HG02610 (cell line): ENCODE measurements around the gene GJA9.
"Not testable (repeated sequence)": the region's sequence is repeated elsewhere in the genome, so short reads cannot be mapped to it uniquely, and the experiment has no call there.

Experiments used
- ATAC-seq: cut with Tn5 transposase; IDR thresholded peaks from one replicate; pipeline ENCODE4 v1.9.1; 2021; ENCODE audit warnings: mild to moderate bottlenecking, moderate library complexity; ENCODE audit not compliant: unreplicated experiment

GJA9 gene

DNA sequence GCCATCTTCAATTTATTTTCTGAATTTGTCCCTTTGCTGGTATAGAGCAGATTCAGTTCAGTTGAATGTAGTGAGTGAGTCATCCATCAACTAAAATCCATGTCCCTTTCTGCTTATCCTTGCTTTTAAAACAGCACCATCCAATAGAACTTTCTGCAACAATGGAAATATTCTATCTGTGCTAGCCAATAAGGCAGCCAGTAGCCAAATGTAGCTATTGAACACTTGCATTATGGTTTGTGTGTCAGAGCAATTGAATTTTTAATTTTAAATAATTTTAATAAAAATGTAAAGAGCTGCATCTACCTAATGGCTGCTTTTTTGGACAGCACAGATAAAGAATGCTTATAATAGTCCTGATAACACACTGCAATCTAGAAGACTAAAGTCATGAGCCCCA is at the start of gene GJA9:
TSS of gene GJA9 (minus strand) at position 101 of the 400 bp plus-strand sequence. CDS start 5,489 bp downstream, outside the sequence.
- no peak for ATAC-seq

DNA sequence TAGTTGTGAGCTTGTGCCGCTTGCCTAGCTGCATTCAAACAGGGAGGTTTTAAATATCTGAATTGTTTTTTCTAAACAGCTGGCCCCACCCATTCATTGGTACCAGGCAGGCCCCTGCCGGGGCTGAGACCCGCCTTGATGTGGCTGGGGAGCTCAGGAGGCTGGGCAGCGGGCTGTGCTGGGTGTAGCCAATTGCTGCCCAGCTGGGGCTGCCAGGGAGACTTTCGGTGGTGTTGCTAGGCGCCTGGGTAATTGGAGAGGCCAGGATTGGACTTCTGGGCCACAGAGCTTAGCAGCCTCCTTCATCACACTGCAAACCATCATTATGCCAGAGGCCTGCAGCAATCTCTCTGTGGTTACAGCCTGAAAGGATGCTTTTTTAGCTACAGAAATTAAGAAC is 48.1 kb upstream of the GJA9 start:
- ATAC-seq, result no peak

DNA sequence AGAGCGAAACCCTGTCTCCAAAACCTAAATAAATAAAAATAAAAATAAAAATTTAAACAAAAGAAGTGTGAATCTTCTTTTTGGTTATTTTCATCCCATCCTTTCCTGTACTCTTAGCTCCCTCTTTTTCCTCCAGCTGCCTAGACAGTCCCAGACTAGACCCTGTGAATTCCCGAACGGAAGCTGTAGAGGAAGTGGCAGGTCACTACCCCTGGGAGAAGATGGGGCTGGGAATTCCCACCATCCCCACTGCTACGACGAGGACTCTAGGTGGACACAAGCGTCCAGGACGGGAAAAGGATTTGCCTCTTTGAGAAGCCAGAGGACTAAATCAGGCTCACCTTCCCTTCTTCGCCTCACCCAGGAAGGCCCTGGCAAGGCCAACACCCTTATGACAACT is 47.7 kb upstream of the GJA9 start:
- no peak for ATAC-seq

GRCh38 chr1:38926091-38926490 is 44.7 kb upstream of the GJA9 start:
- no peak for ATAC-seq

DNA sequence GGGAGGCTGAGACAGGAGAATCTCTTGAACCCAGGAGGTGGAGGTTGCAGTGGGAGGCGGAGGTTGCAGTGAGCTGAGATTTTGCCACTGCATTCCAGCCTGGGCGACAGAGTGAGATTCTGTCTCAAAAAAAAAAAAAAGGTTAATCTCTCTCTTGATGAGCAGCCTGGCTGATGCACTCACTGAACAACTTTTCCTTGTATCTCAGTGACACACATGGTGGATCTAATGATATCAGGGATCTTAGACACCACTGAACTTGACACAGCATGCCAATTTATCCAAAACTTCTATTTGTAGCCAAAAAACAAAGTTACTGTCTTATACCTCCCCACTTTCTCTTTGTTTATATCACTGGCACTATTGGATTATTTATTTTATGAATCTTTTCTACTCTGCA is 44.0 kb upstream of the GJA9 start:
- no peak for ATAC-seq

- no peak for ATAC-seq
Measured at GRCh38 chr1:38923607-38924006, 42.2 kb upstream of the GJA9 start.

- ATAC-seq, result no peak
Measured at GRCh38 chr1:38919130-38919529, 37.7 kb upstream of the GJA9 start.

- no peak for ATAC-seq
Measured at GRCh38 chr1:38918568-38918967, 37.2 kb upstream of the GJA9 start.

DNA sequence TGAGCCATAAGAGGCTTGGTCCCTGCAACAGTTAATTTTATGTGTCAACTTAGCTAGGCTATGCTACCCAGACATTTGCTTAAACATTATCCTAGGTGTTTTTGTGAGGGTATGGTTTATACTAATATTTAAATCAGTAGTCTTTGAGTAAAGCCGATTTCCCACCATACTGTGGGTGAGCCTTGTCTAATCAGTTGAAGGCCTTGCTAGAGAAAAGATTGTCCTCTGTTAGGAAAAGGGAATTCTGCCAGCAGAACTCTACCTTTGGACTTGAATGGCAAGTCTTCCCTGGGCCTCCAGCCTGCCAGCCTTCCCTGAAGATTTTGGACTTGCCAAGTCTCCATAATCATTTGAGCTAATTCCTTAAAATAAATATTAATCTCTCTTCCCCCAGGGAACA is 36.4 kb upstream of the GJA9 start:
- ATAC-seq, result no peak

DNA sequence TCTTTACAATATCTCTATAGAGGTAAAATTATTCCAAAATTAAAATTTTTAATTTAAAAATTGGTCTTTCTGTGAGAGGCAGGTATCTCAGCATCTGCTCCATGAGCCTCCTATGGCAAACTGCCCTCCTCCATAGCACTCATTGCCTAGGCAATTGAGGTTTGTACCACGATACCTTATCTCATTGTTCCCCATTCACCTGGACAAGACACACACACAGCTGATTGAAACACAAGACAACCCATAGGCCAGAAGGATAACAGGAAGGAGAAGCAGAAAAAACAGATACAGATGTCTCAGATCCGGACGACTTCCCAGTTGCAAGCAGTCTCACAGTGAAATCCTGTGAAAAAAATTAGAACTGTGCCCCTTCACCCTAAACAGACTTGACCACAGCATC is 36.0 kb upstream of the GJA9 start:
- no peak for ATAC-seq

- ATAC-seq, result no peak
Measured at GRCh38 chr1:38915352-38915948, 34.1 kb upstream of the GJA9 start.

DNA sequence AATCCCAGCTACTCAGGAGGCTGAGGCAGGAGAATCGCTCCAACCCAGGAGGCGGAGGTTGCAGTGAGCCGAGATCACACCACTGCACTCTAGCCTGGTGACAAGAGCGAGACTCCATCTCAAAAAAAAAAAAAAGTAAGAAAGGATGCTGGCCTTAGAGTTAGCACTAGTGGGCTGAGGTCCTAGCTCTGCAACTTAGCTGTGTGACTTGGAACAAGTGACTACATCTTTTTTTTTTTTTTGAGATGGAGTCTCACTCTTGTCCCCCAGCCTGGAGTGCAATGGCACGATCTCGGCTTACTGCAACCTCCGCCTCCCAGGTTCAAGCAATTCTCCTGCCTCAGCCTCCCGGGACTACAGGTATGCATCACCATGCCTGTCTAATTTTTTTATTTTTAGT is 33.5 kb upstream of the GJA9 start:
- ATAC-seq, result not testable (repeated sequence)

DNA sequence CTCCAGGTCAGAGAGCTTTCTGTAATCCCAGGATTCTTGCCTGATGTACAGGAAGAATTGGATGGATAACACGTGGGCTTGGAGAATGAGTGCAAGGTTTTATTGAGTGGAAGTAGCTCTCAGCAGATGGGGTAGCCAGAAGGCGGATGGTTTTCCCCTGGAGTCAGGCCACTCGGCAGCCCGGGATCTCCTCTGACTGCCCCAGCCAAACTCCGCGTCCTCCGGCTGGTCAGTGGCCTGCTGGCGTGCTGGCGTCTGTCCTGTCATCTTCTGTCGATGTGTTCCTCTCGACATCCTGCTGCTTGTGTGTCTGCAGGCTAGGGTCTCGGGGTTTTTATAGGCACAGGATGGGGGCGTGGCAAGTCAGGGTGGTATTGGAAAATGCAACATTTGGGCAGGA is 27.4 kb upstream of the GJA9 start:
- ATAC-seq, result no peak

DNA sequence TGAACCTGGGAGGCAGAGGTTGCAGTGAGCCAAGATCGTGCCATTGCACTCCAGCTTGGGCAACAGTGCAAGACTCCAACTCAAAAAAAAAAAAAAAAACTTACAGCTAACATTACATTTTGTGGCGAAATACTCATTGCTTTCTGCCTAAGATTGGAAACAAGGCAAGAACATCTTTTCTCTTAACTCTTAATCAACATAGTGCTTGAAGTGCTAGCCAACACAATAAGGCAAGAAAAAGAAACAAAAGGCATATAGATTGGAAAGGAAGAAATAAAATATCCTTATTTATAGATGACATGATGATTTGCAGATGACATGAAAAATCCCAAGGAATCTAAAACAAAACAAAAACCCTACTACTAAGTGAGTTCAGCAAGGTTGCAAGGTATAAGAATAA is 24.6 kb upstream of the GJA9 start:
- ATAC-seq, result no peak

- ATAC-seq, result no peak
Measured at GRCh38 chr1:38899560-38899959, 18.2 kb upstream of the GJA9 start.

DNA sequence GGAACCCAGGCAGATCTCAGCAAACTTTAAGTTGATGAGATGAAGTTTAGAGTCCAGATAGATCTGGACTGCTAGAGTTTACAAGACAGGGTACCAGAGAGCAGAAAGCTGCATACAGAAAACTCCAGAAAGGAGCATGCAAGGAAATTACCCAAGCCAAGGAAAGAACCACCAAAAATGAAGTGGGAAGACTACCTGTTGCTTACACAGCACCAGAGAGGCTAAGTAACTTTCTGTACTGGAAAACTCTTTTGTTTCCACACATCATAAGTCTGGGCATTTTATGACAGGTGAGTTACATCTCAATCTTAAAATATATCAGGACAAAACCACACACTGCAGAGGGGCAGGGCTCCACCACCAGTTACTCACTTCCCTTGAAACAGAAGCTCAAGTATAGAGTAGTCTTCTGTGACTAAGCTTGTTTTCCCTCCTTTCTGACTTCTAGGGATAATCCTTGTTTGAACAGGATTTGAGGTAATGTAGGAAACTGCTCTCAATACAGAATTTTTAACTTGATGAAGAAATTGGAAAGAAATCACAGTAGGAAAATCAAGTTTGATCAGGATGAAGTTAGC is 17.4 kb upstream of the GJA9 start:
- no peak for ATAC-seq

- ATAC-seq, result no peak
Measured at GRCh38 chr1:38896169-38896568, 14.8 kb upstream of the GJA9 start.

DNA sequence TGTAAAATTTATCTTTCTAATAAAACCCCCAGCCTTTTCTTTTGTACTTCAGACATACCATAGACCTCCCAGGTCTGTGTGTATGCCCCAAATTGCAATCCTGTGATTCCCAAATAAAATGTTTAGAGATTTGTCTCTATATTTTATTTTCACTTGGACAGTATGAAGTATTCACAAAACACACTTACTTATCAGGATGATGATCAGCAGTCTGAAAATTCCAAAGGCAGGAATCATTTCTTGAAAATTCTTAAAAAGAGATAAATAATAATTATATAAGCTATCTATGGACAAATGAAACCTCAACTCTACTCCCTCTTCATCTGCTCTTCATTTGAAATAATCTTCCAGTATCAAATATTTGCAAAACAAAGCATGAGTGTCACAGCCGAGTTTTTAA is 11.6 kb upstream of the GJA9 start:
- no peak for ATAC-seq

- no peak for ATAC-seq
Measured at GRCh38 chr1:38891753-38892152, 10.4 kb upstream of the GJA9 start.

- no peak for ATAC-seq
Measured at GRCh38 chr1:38889589-38889988, 8.2 kb upstream of the GJA9 start.

DNA sequence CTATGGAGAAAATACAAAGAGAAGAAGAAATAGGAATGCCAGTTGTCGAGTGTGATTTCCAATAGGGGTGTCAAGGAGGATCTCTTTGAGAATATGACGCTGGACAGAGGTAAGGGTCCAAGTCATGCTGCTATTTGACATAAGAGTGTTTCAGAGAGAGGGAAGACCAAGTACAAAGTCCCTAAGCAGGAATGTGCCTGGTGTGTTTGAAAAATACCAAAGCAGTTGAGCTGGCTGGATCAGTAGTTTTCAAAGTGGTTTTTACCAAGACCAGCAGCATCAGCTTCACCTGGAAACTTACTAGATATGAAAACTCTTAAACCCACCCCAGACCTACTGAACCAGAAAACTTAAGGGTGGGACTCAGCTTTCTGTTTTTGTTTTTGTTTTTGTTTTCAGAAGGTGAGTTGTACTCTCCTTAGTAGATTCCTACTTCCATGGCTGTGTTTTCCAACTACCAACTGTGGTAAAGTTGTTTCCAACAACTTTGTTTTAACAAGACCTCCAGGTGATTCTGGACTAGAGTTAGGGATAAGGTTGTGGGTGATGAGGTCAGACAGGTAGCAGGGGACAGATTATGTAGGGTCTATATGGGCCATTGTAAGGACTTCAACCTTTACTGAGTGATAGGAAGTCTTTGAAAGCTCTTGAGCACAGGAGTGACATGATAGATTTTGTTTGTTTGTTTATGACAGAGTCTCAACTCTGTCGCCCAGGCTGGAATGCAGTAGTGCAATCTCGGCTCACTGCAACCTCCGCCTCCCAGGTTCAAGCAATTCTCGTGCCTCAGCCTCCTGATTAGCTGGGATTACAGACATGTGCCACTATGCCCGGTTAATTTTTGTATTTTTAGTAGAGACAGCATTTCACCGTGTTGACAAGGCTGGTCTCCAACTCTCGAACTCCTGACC is 7.3 kb upstream of the GJA9 start:
- no peak for ATAC-seq

GRCh38 chr1:38885092-38885491 is 3.7 kb upstream of the GJA9 start:
- no peak for ATAC-seq
